CD14-positive monocyte (primary cell): Measurements from ENCODE around the gene POLD3. TPM values are rescaled to one million over a fixed set of nuclear protein-coding genes. Genes with fewer than 3 reads are reported as not detected.
"Not testable (repeated sequence)": the region's sequence is repeated elsewhere in the genome, so short reads cannot be mapped to it uniquely, and the experiment has no call there.

ENCODE experiments used
- DNase-seq, 3 donors: peaks; one replicate each; pipeline ENCODE4 v3.0.0-alpha.2; 2011 to 2022
- H2AFZ ChIP-seq: 2 replicates; pipeline ENCODE4 v1.6.0; 2012; ENCODE audit warnings: mild to moderate bottlenecking, low read depth, low read length, inconsistent platforms; ENCODE audit not compliant: insufficient read depth, poor library complexity, severe bottlenecking
- H3K27ac ChIP-seq, 2 donors: 1 replicate in 1 of 2; 2 replicates in 1 of 2; pipeline ENCODE4 v1.5.1; 2012 to 2013; ENCODE audit warnings: low read length in 2 of 2, control low read depth in 1 of 2, inconsistent platforms in 1 of 2, low read depth in 1 of 2, mild to moderate bottlenecking in 1 of 2
- H3K27me3 ChIP-seq, 2 donors: one replicate each; pipeline versions ENCODE4 v1.6.0 to v1.6.1; 2011 to 2013; ENCODE audit warnings: low read length in 2 of 2; ENCODE audit not compliant: control insufficient read depth in 2 of 2, insufficient read depth in 2 of 2
- H3K36me3 ChIP-seq, 2 donors: replicated peaks in 1 of 2; 1 replicate in 1 of 2; 2 replicates in 1 of 2; pipeline versions ENCODE4 v1.5.1 to v1.6.1; 2012 to 2013; ENCODE audit warnings: low read length in 2 of 2, control low read depth in 1 of 2, inconsistent platforms in 1 of 2, mild to moderate bottlenecking in 1 of 2; ENCODE audit not compliant: insufficient read depth in 2 of 2, control insufficient read depth in 1 of 2
- H3K4me1 ChIP-seq, 2 donors: 1 replicate in 1 of 2; 2 replicates in 1 of 2; pipeline versions ENCODE4 v1.5.1 to v1.6.1; 2012 to 2013; ENCODE audit warnings: low read length in 2 of 2, control low read depth in 1 of 2, inconsistent platforms in 1 of 2, mild to moderate bottlenecking in 1 of 2, moderate library complexity in 1 of 2; ENCODE audit not compliant: insufficient read depth in 2 of 2, control insufficient read depth in 1 of 2
- H3K4me2 ChIP-seq: replicated peaks from 2 replicates; pipeline ENCODE3; 2012; ENCODE audit warnings: low read length, moderate library complexity, mild to moderate bottlenecking; ENCODE audit not compliant: poor library complexity, severe bottlenecking; ENCODE audit errors: extremely low read depth
- H3K4me3 ChIP-seq, 3 experiments: fragments of 200-600 bp in 1 of 3; sonication (generic) in 1 of 3; replicated peaks in 1 of 3; 1 replicate in 2 of 3; 2 replicates in 1 of 3; pipeline ENCODE4 v1.5.1; 2011 to 2013; ENCODE audit warnings: low read length in 3 of 3, mild to moderate bottlenecking in 3 of 3, control low read depth in 2 of 3, low read depth in 2 of 3, inconsistent platforms in 1 of 3, moderate library complexity in 1 of 3
- H3K79me2 ChIP-seq: 2 replicates; pipeline ENCODE4 v1.6.0; 2012; ENCODE audit warnings: mild to moderate bottlenecking, control low read depth, inconsistent platforms, low read length, moderate library complexity; ENCODE audit not compliant: insufficient read depth
- H3K9ac ChIP-seq: 2 replicates; pipeline ENCODE4 v1.6.0; 2017; ENCODE audit warnings: low read length, mild to moderate bottlenecking; ENCODE audit not compliant: insufficient read depth, poor library complexity, severe bottlenecking
- H3K9me3 ChIP-seq, 2 donors: replicated peaks in 1 of 2; 1 replicate in 1 of 2; 2 replicates in 1 of 2; pipeline versions ENCODE4 v1.5.1 to v1.6.1; 2012 to 2013; ENCODE audit warnings: low read length in 2 of 2, control low read depth in 1 of 2; ENCODE audit not compliant: control insufficient read depth in 1 of 2, insufficient read depth in 1 of 2
- H4K20me1 ChIP-seq: 2 replicates; pipeline ENCODE4 v1.6.0; 2012; ENCODE audit warnings: mild to moderate bottlenecking, low read length, control low read depth, moderate library complexity; ENCODE audit not compliant: insufficient read depth
- H3K27ac Mint-ChIP-seq, 7 donors: one replicate each; pipeline ENCODE4 v1.8.0; 2020; ENCODE audit warnings: mild to moderate bottlenecking in 7 of 7, mixed read lengths in 7 of 7, moderate library complexity in 6 of 7, inconsistent platforms in 2 of 7
- H3K27me3 Mint-ChIP-seq, 3 donors: one replicate each; pipeline ENCODE4 v1.8.0; 2021 to 2022; ENCODE audit warnings: low read depth in 3 of 3, mild to moderate bottlenecking in 3 of 3, mixed read lengths in 3 of 3, moderate library complexity in 3 of 3, inconsistent platforms in 1 of 3
- H3K36me3 Mint-ChIP-seq, 2 donors: one replicate each; pipeline ENCODE4 v1.8.0; 2020; ENCODE audit warnings: mixed read lengths in 2 of 2, inconsistent platforms in 1 of 2, mild to moderate bottlenecking in 1 of 2
- H3K4me1 Mint-ChIP-seq: one replicate; pipeline ENCODE4 v1.8.0; 2020; ENCODE audit warnings: mild to moderate bottlenecking, mixed read lengths
- H3K4me3 Mint-ChIP-seq, 2 donors: one replicate each; pipeline ENCODE4 v1.8.0; 2020; ENCODE audit warnings: mild to moderate bottlenecking in 2 of 2, mixed read lengths in 2 of 2, moderate library complexity in 1 of 2
- H3K9me3 Mint-ChIP-seq, 7 donors: one replicate each; pipeline ENCODE4 v1.8.0; 2020 to 2022; ENCODE audit warnings: mixed read lengths in 7 of 7, mild to moderate bottlenecking in 6 of 7, moderate library complexity in 6 of 7, inconsistent platforms in 2 of 7
- CTCF ChIP-seq: fragments of 200-600 bp; IDR thresholded peaks from one replicate; pipeline ENCODE4 v1.8.0; 2022; ENCODE audit warnings: antibody characterized with exemption, mild to moderate bottlenecking
- WGBS: methylation state at CpG from one replicate; pipeline ENCODE4 v1.1.5; 2013; ENCODE audit warnings: missing lambda C conversion rate; ENCODE audit not compliant: insufficient coverage; 5-methylcytosine and 5-hydroxymethylcytosine counted together
- intact Hi-C, 2 donors: fragments of 100-400 bp; cut with micrococcal nuclease; formaldehyde crosslinking; loops; one replicate each; pipeline versions ENCODE4 v1.15.0 to v1.15.1; 2023
- polyA plus RNA-seq, 3 donors: library from polyadenylated mRNA; depleted of rRNA in 1 of 3; unstranded in 2 of 3; stranded (reverse) in 1 of 3; fragments of 300-500 nt in 2 of 3; fragments of >200 nt in 1 of 3; fragmentation: Illumina TruSeq in 2 of 3; gene quantifications; 1 replicate in 2 of 3; 2 replicates in 1 of 3; pipeline ENCODE4 v1.2.3, GENCODE V29; 2012 to 2021

Gene POLD3
- polyA plus RNA-seq, 3 donors: 11.3 to 29.9 (median 26.2) TPM

DNA sequence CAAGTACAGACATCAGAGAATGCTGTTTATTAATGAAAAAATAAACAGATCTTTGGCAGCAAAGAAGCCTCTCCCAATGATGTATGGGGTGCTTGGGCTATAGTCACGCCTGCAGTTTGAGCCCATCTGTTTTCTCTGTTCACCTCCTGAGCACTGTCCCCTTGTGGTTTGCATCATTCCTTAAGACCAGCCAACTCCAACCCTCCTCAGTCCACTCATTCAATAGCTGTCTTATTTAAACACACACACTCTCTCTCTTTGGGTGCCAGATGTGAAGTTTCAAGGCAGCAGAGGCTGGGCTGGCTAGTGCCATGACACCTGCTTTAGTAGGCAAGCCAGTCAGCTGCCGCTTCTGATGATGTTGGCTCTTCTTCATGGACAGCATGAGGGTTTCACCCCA is 58.1 kb downstream of the POLD3 start:
- Histone ChIP-seq H3K36me3 (peaks cover 42 to 91% of the 10 kb centered on the region in 2 donors), H3K9ac (no peak overlapping the region), H3K27ac (no peak overlapping the region), H3K4me2 (no peak overlapping the region), H3K79me2 (no peaks in the 10 kb centered on the region), H3K9me3 (no peaks in the 10 kb centered on the region), H3K27me3 (no peaks in the 10 kb centered on the region), H3K4me1 (no peaks in the 10 kb centered on the region), H4K20me1 (no peaks in the 10 kb centered on the region), H2AFZ (no peak overlapping the region), H3K4me3 (no peak overlapping the region)
- no peaks in the 10 kb centered on the region for H3K4me1 Mint-ChIP-seq
- DNase-seq: no peak
- TF ChIP-seq CTCF: no peak
- peak overlapping the region in 1 of 7 donors; percentile 14 for H3K27ac Mint-ChIP-seq
- intact Hi-C loops: no loop called here
- H3K27me3 Mint-ChIP-seq: no peaks in the 10 kb centered on the region
- H3K9me3 Mint-ChIP-seq: peaks cover 0 to 2% (median 0%) of the 10 kb centered on the region in 7 donors
- H3K36me3 Mint-ChIP-seq: peaks cover 66 to 69% of the 10 kb centered on the region in 2 donors
- WGBS: 100% methylated on average over 1 of the region's 2 CpGs
- no peak overlapping the region for H3K4me3 Mint-ChIP-seq

DNA sequence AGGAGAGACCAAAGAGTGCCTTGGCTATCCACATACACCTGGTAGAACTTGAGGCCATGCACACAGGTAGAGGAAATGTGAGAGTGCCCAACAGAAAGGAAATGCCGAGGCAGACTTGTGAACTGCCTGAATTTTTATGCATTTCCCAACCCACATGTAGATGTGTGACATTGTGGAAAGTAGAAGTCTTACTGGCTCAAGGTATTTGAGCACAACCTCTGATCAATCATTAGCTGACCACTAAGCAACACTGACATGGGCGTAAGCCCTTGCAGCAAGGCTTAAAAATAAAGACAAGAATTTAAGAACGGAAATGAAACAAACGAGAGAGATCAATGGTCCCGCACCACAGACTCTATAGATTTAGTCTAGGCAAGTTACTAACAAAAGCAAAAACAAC is 62.6 kb downstream of the POLD3 start:
- Mint-ChIP-seq H3K4me3 (no peak overlapping the region), H3K4me1 (no peaks in the 10 kb centered on the region), H3K9me3 (peaks cover 5 to 22% (median 11%) of the 10 kb centered on the region in 7 donors), H3K27ac (no peak overlapping the region), H3K36me3 (peaks cover 55 to 75% of the 10 kb centered on the region in 2 donors), H3K27me3 (no peaks in the 10 kb centered on the region)
- Histone ChIP-seq H3K79me2 (no peaks in the 10 kb centered on the region), H4K20me1 (no peaks in the 10 kb centered on the region), H2AFZ (no peak overlapping the region), H3K4me2 (no peak overlapping the region), H3K27me3 (no peaks in the 10 kb centered on the region), H3K9me3 (peaks cover 0 to 7% of the 10 kb centered on the region in 2 donors), H3K36me3 (peaks cover 8 to 46% of the 10 kb centered on the region in 2 donors), H3K4me3 (no peak overlapping the region), H3K9ac (no peak overlapping the region), H3K27ac (no peak overlapping the region), H3K4me1 (no peaks in the 10 kb centered on the region)
- intact Hi-C loops: no loop called here
- no peak for TF ChIP-seq CTCF
- DNase-seq: no peak
- no CpG with 5 or more reads among the region's 5 CpGs for WGBS

GRCh38 chr11:74659124-74659523 is 66.7 kb downstream of the POLD3 start:
- DNase-seq, H3K9ac ChIP-seq, H3K4me3 Mint-ChIP-seq, H3K4me2 ChIP-seq, H3K27ac ChIP-seq, H3K27ac Mint-ChIP-seq, H3K9me3 ChIP-seq, H3K27me3 Mint-ChIP-seq, H3K79me2 ChIP-seq, H4K20me1 ChIP-seq, H3K4me3 ChIP-seq, H2AFZ ChIP-seq, H3K4me1 Mint-ChIP-seq, H3K4me1 ChIP-seq, intact Hi-C loops, H3K27me3 ChIP-seq: not testable (repeated sequence)
- Mint-ChIP-seq H3K36me3 (peaks cover 41 to 63% of the 10 kb centered on the region in 2 donors), H3K9me3 (peaks cover 5 to 21% (median 11%) of the 10 kb centered on the region in 7 donors)
- H3K36me3 ChIP-seq: peaks cover 0 to 25% of the 10 kb centered on the region in 2 donors
- WGBS: 50% methylated on average over 2 of the region's 4 CpGs
